ENCODE data around the gene BCHE.

BCHE gene

DNA sequence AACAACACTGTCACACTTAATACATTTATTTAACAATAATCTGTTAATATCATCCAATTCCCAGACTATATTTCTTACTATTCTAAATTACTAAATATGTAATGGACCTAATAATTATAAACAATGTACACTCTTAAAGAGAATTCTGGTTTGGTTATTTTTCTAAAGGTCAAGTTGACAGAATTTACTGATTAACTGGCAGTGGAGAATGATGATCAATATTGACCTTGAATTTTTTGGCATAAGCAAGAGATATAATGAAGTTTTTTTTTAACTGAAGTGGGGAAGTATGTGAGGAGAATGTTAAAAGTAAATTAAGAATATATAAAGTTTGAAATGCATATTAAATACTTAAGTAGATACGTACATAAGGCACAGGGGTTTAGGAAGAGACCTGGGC lies 33.8 kb downstream of the BCHE start:
- no peak for DNase-seq (ENCODE audit: low read depth)
- H3K4me3 ChIP-seq (ENCODE audit: low read depth, low read length), result no peak overlapping the region
- TF ChIP-seq CTCF (conservative IDR thresholded peaks at IDR 0.05; ENCODE audit: low read depth, low read length), result no peak

- no peak overlapping the region for H3K4me3 ChIP-seq (ENCODE audit: low read depth, low read length)
- no peak for DNase-seq (ENCODE audit: low read depth)
- TF ChIP-seq CTCF (conservative IDR thresholded peaks at IDR 0.05; ENCODE audit: low read depth, low read length), result no peak
These were observed 36.3 kb downstream of the BCHE start for GRCh38 chr3:165800970-165801369.

DNA sequence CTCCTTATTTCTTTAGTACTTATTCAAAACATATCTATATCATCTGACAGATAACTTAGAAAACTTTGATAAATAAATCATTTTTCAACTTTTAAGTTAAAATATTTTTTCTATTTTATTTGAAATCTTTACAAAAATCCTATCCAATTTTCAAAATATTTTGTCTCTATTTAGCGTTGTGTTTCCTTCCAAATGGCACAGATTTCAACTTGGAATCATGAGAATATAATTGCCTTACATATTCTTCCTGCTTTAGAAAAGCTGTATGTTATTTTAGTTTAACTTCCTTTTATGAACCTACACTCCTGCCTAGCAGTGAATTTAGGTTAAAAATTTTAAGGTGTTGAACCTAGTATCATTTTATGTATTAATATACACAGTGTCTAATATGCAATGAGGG lies 38.2 kb downstream of the BCHE start:
- no peak for TF ChIP-seq CTCF (conservative IDR thresholded peaks at IDR 0.05; ENCODE audit: low read depth, low read length)
- DNase-seq (ENCODE audit: low read depth), result no peak
- no peak overlapping the region for H3K4me3 ChIP-seq (ENCODE audit: low read depth, low read length)

GRCh38 chr3:165797551-165797950 lies 39.7 kb downstream of the BCHE start:
- DNase-seq (ENCODE audit: low read depth), result no peak
- no peak for TF ChIP-seq CTCF (conservative IDR thresholded peaks at IDR 0.05; ENCODE audit: low read depth, low read length)
- H3K4me3 ChIP-seq (ENCODE audit: low read depth, low read length), result no peak overlapping the region

DNA sequence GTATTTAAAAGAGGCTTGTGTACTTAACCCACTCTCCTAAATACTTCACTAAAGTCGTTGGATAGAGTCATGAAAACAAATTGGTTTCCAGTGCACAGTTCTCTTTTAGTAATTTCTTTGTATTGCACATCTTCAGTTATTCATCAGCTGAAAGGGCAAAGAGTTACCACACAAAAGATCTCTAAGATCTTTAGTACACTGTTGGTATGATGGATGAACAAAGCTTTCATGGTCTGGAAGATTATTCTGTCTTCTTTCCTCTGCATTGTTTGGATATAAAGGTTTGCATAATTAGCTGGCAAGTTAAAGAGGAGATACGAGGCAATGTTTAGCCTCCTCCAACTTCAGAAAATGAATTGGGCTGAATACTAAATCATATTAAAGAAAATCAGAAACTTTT lies 40.5 kb downstream of the BCHE start:
- DNase-seq (ENCODE audit: low read depth), result no peak
- no peak for TF ChIP-seq CTCF (conservative IDR thresholded peaks at IDR 0.05; ENCODE audit: low read depth, low read length)
- no peak overlapping the region for H3K4me3 ChIP-seq (ENCODE audit: low read depth, low read length)

- TF ChIP-seq CTCF (conservative IDR thresholded peaks at IDR 0.05; ENCODE audit: low read depth, low read length), result no peak
- no peak overlapping the region for H3K4me3 ChIP-seq (ENCODE audit: low read depth, low read length)
- no peak for DNase-seq (ENCODE audit: low read depth)
These were observed 48.7 kb downstream of the BCHE start for GRCh38 chr3:165788531-165788930.

- TF ChIP-seq CTCF (conservative IDR thresholded peaks at IDR 0.05; ENCODE audit: low read depth, low read length), result no peak
- no peak for DNase-seq (ENCODE audit: low read depth)
These were observed 51.2 kb downstream of the BCHE start for GRCh38 chr3:165786013-165786412.

More at GRCh38 chr3:165786013-165786412, 51.2 kb downstream of the BCHE start:
- no peak overlapping the region for H3K4me3 ChIP-seq (ENCODE audit: low read depth, low read length)

All from choroid plexus epithelial cell (primary cell).